ENCODE results near the gene RAP2A. TPM values are rescaled to one million over a fixed set of nuclear protein-coding genes. Genes with fewer than 3 reads are reported as not detected.

RAP2A gene
- total and polyA plus RNA-seq, 10 of the 15 experiments (the other 5 are each of a cell fraction or from before 2014, with no cell fraction given) = 3.5 to 35.1 (median 14.9) TPM

- H3K4me1 ChIP-seq (ENCODE audit: control insufficient read depth, insufficient read depth, low read length) = no peaks in the 10 kb centered on the region
- DNase-seq (ENCODE audit: low read depth, low spot score) (no peak), ATAC-seq (no peak), FAIRE-seq (no peak)
- no peaks in the 10 kb centered on the region for H3K36me3 ChIP-seq (ENCODE audit: control insufficient read depth in 2 of 2, insufficient read depth in 2 of 2, low read length in 1 of 2)
- ChIA-PET POLR2A (no interaction called here), RAD21 (ENCODE audit: unreplicated experiment) (interaction anchor here (1.2 kb wide), 1 partner anchor 18 kb away, joined by 3 read pairs; no protein-coding TSS in a partner anchor), CTCF (interaction anchor here (0.7 to 1.5 kb wide), 4 partner anchors 18 to 278 kb away, joined by 3 to 5 read pairs (median 3); no protein-coding TSS in a partner anchor), SMC1A (ENCODE audit: uncharacterized antibody, unreplicated experiment) (interaction anchor here (1.3 kb wide), 1 partner anchor 9 kb away, joined by 7 read pairs; no protein-coding TSS in a partner anchor)
- no peak overlapping the region for H3K4me2 ChIP-seq (ENCODE audit: control insufficient read depth, insufficient read depth)
- H3K79me2 ChIP-seq (ENCODE audit: control insufficient read depth, insufficient read depth, low read length) = no peaks in the 10 kb centered on the region
- TF ChIP-seq KLF5 (IDR thresholded peaks at IDR 0.05; ENCODE audit: partially characterized antibody) (no peak), ESRRA (IDR thresholded peaks at IDR 0.05; ENCODE audit: low read length) (no peak), CUX1 (IDR thresholded peaks at IDR 0.05; ENCODE audit: insufficient replicate concordance, low read depth, low read length) (no peak), RBBP5 (conservative IDR thresholded peaks at IDR 0.05) (no peak), NBN (IDR thresholded peaks at IDR 0.05) (no peak), SMC3 (IDR thresholded peaks at IDR 0.05; ENCODE audit: borderline replicate concordance, low read length) (no peak), TCF12 (IDR thresholded peaks at IDR 0.05; ENCODE audit: low read depth, low read length) (no peak), EP300 (IDR thresholded peaks at IDR 0.05; ENCODE audit: borderline replicate concordance in 1 of 2, control insufficient read depth in 1 of 2, low read depth in 2 of 2, low read length in 2 of 2) (no peak)
- no peak overlapping the region for H3K9ac ChIP-seq (ENCODE audit: control insufficient read depth, insufficient read depth, low read length)
- H3K9me3 ChIP-seq (replicated peaks; ENCODE audit: control insufficient read depth, insufficient read depth, low read length) = no peaks in the 10 kb centered on the region
- no peak overlapping the region for H3K4me3 ChIP-seq
- H4K20me1 ChIP-seq (ENCODE audit: control insufficient read depth, insufficient read depth) = no peaks in the 10 kb centered on the region
- in situ Hi-C loops (cut with MboI) (no loop called here), intact Hi-C loops (cut with micrococcal nuclease; ENCODE audit: unreplicated experiment) (no loop called here)
- H3K27ac ChIP-seq (ENCODE audit: control insufficient read depth, insufficient read depth) = no peak overlapping the region
- H3K27me3 ChIP-seq (replicated peaks in 1 of 2; ENCODE audit: control insufficient read depth in 2 of 2, insufficient read depth in 2 of 2, low read length in 1 of 2) = no peaks in the 10 kb centered on the region
- WGBS (ENCODE audit: insufficient coverage, insufficient replicate concordance, low lambda C conversion rate, missing lambda C conversion rate) = 100% methylated on average over 1 of the region's 1 CpG
- no peak overlapping the region for H2AFZ ChIP-seq (ENCODE audit: control insufficient read depth, low read depth, low read length)
- no TSS peak for BruUV-seq (replicated peaks)
These were observed 46.1 kb upstream of the RAP2A start for GRCh38 chr13:97387890-97388289.
